HG02885 (cell line): ENCODE measurements around the gene TSPAN18.

Experiments
- ATAC-seq: cut with Tn5 transposase; IDR thresholded peaks from one replicate; pipeline ENCODE4 v1.9.1; 2021; ENCODE audit warnings: mild to moderate bottlenecking; ENCODE audit not compliant: unreplicated experiment, poor library complexity

TSPAN18 gene

DNA sequence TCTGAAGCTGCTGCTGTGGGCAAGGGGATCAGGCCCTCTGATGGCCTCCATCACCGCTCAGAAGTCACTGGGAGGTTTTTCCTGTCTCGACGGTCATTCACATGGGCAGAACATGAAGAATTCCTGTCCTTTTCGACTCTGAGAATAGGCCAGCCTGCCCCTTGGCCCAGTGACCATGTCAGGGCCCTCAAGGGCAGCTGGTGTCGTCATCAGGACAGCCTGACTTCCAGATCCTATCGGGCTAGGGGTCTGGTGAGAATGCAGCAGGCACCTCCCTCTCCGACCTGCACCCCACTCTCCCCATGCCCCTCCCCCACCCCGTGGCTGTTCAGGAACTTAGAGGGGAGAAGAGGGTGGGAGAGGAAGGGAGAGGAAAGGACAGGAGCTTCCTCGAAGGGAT, 220.4 kb downstream of the TSPAN18 start:
- ATAC-seq = no peak

GRCh38 chr11:44948155-44948554, 221.4 kb downstream of the TSPAN18 start:
- ATAC-seq = no peak

- no peak for ATAC-seq
These were observed 222.6 kb downstream of the TSPAN18 start for GRCh38 chr11:44949160-44950030.

DNA sequence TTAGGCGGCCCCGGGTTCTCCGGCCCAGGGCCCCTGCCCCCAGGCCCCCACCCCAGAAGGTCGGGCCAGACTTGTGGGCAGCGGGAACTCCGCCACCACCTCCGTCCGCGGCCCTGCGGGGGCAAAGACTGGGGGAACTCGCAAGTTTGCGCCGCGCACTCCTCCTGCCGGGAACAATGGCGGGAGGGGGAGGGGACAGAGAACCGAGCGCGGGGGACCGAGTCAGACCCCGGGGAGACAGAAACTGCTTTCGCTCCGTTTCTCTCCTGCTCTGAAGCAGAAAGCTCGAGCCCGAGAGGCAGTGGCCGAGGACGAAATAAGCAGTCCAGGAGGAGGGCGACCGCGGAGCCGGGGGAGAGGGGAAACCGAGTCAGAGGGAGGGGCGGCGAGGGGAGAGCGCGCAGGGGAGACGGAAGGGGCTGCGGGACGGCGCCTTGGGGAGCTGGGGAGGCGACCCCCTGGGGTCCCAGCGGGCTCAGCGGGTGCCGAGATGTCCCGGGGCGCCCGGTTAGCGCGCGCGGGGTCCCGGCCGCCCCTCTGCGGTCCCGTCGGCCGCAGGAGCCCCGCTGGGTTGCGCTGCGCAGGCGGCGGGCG, 223.4 kb downstream of the TSPAN18 start:
- ATAC-seq = no peak

- peak; percentile 78 for ATAC-seq
These were observed 224.1 kb downstream of the TSPAN18 start, which contains the start of gene TP53I11 for GRCh38 chr11:44950625-44951476. TSS of gene TP53I11 (minus strand) at chr11:44950883. CDS start at chr11:44938335, 12,548 bp downstream.

- ATAC-seq = no peak
These were observed 225.3 kb downstream of the TSPAN18 start for GRCh38 chr11:44952082-44952481.

GRCh38 chr11:44952500-44953260, 225.9 kb downstream of the TSPAN18 start:
- ATAC-seq = no peak

DNA sequence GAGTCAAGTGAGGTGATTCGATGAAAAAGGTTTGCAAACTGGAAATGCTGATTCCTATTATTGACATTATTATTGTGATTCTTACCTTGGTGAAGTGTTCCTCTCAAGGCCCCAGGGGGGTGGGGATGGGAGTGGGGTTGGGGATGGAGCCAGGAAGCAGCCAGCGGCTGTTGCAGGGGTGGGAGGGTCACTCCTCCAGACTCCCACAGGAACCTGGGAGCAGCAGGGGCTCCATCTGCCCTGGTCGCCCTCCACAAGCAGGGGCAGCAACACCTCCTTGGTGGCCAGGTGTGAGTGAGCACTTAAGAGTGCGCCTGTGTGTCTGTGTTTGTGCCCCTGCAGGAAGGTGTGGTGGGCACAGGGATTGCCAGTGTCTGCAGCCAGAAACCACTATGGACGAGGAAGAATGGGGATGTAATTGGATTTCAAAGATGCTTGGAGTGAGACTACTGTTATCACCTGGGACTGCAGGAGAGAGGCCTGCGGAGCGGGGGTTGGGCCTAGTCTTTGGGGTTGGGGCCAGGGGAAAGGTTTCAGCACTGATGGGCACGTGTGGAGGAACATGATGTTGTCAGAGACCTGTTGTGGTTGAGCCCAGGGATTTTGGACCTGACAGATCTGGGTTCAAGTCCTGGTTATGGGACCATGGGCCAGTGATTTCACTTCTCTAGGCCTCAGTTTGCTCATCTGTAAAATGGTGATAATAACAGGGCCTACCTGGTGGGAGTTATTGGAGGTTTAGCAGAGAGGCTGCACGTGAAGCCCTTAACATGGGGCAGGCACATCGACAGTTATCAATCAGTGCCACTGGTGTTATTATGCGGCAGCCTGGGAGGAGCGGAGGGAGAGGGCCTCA, 227.5 kb downstream of the TSPAN18 start:
- no peak for ATAC-seq

GRCh38 chr11:44955015-44955738, 228.4 kb downstream of the TSPAN18 start:
- ATAC-seq = no peak

DNA sequence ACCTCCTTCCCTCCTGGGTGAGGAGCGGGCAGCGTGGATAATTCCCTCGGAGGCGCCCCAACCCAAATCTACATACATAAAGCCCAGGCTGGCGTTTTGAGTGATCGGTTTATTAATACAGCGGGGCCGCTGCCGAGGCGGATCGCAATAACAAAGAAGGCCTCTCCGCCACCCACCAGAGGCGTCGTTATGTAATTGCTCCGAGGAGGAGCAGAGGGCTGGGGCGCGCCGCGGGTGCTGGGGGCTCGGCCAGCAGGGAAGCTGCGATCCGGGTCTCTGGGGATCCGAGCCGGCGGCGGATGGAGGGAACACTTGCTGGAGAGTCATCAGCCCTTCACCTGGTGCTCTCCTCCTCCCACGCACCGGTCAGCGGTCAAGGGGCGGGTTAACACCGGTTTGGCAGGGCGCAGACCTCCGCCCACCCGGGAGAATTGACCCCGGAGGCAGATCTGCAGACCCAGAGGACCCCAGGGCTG, 230.3 kb downstream of the TSPAN18 start:
- ATAC-seq = no peak

DNA sequence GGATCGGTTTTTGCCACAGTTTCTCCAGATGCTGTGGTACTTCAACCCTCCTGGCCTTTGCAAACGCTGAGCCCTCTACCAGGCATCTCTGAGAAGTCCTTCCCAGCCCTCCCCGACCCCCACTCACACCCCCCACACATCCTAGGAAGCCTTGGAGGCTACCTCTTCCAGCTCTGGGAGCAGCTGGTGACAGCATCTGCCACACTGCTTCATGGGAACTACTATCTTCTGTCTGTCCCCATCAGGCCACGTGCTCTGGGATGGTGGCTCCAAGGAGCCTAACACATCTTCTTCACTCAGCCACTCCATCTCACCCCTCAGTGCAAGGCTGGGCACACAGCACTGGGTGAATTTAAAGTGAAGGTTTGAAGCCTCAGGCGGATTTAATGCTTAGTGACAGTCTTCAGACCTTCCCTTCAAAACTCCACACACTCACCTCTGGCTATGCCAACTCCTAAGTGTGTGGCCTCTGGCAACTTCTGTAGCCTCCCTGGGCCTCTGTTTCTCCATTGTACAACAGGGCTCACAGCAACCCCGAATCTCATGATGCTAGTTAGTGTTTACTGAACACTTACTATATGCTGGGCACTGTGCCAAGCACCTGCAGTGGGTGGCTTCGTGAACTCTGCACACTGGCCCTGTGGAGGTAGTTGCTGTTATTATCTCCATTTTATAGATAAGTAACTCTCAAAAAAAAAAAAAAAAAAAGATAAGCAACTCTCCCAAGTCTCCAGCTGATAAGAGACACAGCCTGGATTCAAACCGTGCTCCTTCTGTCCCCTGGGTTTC, 231.2 kb downstream of the TSPAN18 start:
- ATAC-seq = no peak

- no peak for ATAC-seq
These were observed 232.3 kb downstream of the TSPAN18 start for GRCh38 chr11:44959064-44959463.

DNA sequence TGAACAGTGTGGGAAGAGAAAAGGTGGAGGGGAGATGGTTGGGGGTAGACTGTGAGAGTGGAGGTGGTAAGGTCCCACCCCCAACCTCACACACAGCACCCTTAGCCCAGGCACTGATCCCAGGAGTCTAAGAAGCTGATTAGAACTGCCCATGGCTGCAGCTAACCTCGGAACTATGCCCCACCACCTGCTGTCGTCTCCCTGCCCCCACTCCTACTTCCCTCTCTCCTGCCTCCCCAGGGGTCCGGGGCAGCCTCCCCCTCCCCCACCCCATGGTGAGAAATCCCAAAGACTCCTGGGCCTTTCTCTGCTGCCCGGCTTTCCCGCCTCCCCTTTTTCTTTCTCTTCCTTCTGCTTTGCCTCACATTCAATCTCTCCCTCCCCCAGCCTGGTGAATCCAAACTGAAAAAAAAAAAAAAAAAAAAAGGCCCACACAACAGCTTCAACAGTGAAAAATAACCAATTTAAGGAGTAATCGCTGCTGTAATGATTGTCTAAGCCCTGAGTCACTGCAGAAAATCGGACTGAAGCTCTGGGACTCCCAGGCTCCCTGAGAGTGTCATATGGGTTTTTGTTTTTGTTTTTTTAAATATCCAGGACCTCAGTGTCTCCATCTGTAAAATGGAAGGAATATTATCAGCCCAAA, 233.6 kb downstream of the TSPAN18 start:
- ATAC-seq = no peak

DNA sequence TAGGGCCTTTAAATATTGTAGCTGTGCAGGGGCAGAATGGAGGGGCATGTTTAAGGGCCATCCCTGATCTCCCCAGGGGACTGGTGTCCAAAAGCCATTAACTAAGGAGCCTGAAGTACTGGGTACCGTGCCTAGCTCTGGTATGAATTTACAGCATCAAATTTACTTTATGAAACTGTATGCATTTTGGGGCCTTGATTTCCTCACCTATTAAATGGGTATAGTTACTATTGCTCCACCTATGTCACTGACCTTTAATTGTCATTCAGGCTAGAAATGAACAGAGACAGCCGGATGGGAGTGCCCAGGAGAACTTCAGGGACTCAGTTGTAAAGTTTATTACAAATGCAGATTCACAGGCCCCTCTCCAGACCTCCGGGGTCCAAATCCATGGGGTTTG, 235.7 kb downstream of the TSPAN18 start:
- no peak for ATAC-seq

DNA sequence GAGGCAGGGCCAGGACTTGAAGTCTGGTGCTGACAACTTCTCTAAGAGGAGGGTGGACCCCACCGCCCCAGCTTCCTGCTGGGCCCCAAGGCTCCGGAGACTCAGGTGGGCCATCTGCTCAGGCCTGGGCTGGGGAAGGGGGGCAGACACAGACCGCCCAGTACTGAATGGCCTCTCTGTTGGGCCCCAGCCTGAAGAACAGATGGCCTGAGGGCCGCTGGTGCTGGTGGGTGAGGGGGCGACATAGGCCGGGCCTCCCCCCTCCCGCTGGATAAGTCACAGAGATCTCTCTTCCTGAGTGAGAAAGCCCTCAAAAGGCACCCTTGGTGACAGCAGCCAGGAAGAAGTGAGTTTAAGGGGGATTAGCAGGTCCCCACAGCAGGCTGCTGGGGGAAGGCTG, 236.4 kb downstream of the TSPAN18 start:
- ATAC-seq = no peak

- no peak for ATAC-seq
These were observed 237.2 kb downstream of the TSPAN18 start for GRCh38 chr11:44963948-44964347.

DNA sequence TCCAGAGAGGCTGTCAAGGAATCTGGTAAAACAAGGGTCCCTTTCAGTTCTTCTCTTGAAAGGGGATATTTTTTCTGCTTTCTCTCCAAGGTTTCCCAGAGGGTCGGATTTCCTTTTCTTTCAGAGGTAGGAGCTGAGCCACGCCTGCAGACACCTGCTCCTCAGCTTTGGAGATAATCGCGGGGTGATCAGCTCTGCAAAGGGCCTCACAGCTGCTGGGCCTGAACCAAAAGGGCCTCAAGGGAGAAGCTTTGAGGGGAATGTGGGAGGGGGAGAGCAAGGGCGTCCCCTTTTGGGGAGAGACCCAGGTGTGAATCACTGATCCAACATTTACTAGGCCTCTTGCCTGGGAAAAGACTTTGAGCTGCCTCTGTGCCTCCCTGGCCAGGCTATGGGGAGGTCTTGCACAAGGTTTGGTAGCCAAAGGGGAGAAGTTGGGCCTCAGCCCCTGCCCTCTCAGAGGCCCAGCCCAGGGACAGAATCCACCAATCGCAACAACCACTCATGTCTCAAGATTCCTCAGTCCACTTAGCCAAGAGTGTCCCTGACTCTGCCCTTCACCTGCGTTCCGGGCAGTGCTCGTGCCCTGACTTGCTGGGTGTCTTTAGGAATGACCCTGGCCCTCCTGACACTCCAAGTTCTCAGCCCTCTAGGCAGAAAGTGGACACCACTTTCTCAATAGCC, 237.9 kb downstream of the TSPAN18 start:
- no peak for ATAC-seq
